Measurements from ENCODE around the gene KRTAP5-3. TPM values are rescaled to one million over a fixed set of nuclear protein-coding genes. Genes with fewer than 3 reads are reported as not detected.

The KRTAP5-3 gene
- total RNA-seq, 1 experiment from 2014 or later = not detected

DNA sequence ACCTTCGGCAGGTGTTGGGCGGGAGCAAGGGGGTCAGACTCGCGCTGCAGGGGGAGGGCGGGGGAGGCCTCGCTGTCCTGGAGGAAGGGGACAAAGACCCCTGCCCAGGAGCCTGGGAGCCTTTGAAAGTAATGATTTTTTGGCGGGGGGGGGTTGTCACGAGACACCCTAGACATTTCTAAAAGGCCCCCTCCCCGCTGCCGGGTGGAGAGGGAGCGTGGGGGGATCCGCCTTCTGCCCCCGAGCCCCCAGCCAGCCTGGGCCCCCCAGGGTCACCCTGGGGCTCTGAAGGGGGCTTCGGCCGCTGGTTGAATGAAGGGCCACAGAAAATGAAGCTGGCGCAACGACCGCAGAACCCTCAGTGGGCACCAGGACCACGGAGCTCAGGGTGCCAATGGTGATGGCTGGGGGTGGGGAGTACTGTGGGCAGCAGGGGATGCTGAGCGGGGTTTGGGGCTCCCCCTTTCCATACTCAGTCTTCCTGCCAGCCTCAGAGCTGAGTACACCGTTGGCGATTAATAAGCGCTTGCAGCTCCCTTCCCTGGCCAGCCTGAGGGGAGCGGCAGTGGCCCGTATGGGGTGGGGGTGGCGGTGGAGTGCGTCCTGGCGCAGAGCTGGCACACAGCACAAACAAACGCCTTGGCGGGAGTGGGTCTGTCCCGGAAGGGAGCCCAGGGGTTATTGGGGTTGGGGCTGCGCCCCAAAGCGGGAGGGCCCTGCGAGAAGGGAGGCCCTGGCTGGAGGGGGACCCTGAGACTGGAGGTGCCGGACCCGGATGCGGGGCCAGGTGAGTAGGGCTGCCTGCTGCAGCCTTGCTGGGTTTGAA lies 35.0 kb downstream of the KRTAP5-3 start:
- in situ Hi-C loops (cut with HindIII; ENCODE audit: low pct_unique_long_range_greater_than_20kb, low sequenced_read_pairs) = no loop called here
- no peak for DNase-seq (ENCODE audit: low read depth, low spot score)

- DNase-seq (ENCODE audit: low read depth, low spot score) = peak; percentile 67
- in situ Hi-C loops (cut with HindIII; ENCODE audit: low pct_unique_long_range_greater_than_20kb, low sequenced_read_pairs) = no loop called here
These were observed 35.8 kb downstream of the KRTAP5-3 start, which contains the start of gene DUSP8 for GRCh38 chr11:1572197-1573076. Gene DUSP8, minus strand, starts transcription at chr11:1572271. Its CDS starts 6,445 bp downstream, at chr11:1565826.

GRCh38 chr11:1571760-1572196 lies 36.5 kb downstream of the KRTAP5-3 start:
- in situ Hi-C loops (cut with HindIII; ENCODE audit: low pct_unique_long_range_greater_than_20kb, low sequenced_read_pairs) = no loop called here
- no peak for DNase-seq (ENCODE audit: low read depth, low spot score)

GRCh38 chr11:1570896-1571759 lies 37.1 kb downstream of the KRTAP5-3 start:
- no peak for DNase-seq (ENCODE audit: low read depth, low spot score)
- in situ Hi-C loops (cut with HindIII; ENCODE audit: low pct_unique_long_range_greater_than_20kb, low sequenced_read_pairs) = no loop called here

DNA sequence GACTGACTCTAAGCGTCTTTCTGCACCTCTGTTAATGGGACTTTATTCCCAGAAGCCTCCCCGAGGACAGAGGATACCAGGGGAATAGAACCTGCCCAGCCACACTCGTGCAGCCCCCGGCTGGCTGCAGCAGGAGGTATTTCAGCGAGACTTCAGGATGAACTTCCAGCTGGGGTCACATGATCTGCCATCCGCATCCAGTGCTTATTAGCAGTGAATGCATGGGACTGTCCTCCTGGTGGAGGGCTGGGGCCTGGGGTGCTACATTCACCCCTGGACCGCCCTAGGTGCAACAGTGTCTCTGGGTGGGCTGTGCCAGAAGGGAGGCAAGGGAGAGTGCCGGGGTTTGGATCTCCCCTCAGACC lies 37.8 kb downstream of the KRTAP5-3 start:
- no peak for DNase-seq (ENCODE audit: low read depth, low spot score)
- in situ Hi-C loops (cut with HindIII; ENCODE audit: low pct_unique_long_range_greater_than_20kb, low sequenced_read_pairs) = no loop called here

DNA sequence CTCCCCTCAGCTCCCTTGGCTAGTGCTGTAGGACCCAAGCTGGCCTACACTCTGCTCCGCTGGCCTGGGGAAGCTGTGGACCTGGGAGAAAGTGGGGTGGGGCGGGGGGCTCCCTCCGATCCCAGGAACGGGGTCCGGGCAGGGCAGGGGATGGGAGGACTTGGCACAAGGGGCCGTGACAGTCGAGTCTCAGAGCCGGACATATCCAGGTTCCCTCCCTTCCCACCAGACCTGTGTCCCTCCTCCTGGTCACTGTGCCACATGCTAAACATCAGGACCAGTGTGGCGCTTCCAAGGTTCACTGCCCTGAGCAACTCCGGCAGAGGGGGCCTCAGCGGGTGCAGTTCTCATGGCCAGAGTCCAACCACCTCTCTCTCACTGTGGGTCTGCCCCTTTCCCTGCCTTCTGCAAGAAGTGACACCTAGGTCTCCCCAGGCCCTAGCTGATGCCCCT lies 38.2 kb downstream of the KRTAP5-3 start:
- no peak for DNase-seq (ENCODE audit: low read depth, low spot score)
- in situ Hi-C loops (cut with HindIII; ENCODE audit: low pct_unique_long_range_greater_than_20kb, low sequenced_read_pairs) = no loop called here

DNA sequence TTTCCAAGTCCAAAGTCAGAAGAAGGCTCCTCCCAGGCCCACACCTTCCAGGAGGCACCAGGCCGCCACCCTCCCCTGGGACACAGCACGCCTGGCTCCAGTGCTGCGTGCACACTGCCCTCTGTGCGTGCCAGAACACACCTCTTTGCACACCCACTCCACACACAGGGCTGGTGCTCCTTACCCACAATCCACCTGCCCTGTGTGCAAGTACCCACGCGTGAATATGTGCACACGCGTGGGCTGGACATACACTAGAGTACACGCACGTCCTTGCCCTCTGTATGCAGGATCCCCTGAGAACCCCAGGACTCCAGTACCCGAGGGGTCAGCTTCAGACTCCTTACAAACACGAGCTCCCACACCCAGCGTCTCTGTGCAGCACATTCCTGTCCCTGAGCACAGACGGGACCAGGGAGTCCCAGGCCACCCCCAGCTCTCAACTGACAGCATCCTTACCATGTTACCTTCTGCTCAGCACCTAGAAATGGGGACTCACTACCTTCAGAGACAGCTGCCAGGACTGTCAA lies 38.9 kb downstream of the KRTAP5-3 start:
- no peak for DNase-seq (ENCODE audit: low read depth, low spot score)
- in situ Hi-C loops (cut with HindIII; ENCODE audit: low pct_unique_long_range_greater_than_20kb, low sequenced_read_pairs) = no loop called here

- DNase-seq (ENCODE audit: low read depth, low spot score) = no peak
- in situ Hi-C loops (cut with HindIII; ENCODE audit: low pct_unique_long_range_greater_than_20kb, low sequenced_read_pairs) = no loop called here
These were observed 39.8 kb downstream of the KRTAP5-3 start for GRCh38 chr11:1568441-1568911.

GRCh38 chr11:1567721-1568100 lies 40.6 kb downstream of the KRTAP5-3 start:
- in situ Hi-C loops (cut with HindIII; ENCODE audit: low pct_unique_long_range_greater_than_20kb, low sequenced_read_pairs) = no loop called here
- no peak for DNase-seq (ENCODE audit: low read depth, low spot score)

- no peak for DNase-seq (ENCODE audit: low read depth, low spot score)
- in situ Hi-C loops (cut with HindIII; ENCODE audit: low pct_unique_long_range_greater_than_20kb, low sequenced_read_pairs) = no loop called here
These were observed 41.1 kb downstream of the KRTAP5-3 start for GRCh38 chr11:1567052-1567720.

DNA sequence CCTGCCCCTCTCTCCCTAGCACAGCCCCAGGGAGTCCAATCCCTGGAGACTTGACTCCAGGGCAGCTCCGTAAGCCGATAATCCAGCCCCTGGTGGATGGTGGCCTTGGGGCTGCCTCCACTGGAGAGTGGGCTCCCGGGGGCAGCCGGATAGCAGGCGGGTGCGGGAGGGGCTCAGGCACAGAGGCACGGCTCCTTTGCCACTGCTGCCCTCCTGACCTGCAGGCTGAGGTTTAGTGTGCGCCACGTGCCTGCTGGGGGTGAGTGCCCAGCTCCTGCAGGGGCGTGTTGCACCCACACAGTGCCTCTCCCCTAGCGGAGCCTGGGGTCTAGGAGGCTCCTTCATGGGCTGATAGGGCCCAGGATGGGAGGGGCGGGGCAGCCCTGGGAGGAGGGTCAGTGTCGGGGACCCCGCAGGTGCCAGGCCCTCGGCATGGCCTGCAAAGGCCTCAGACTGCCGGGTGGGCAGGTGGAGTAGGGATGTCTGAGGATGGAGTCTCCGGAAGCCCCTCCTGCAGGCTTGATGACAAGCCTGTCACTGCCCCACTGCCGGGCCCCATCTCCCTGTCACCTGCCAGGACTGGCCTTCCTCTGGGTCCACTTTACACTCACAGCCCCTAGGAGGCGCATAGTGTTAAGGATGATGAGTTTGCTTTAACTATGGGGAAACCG lies 41.7 kb downstream of the KRTAP5-3 start:
- no peak for DNase-seq (ENCODE audit: low read depth, low spot score)
- in situ Hi-C loops (cut with HindIII; ENCODE audit: low pct_unique_long_range_greater_than_20kb, low sequenced_read_pairs) = no loop called here

DNA sequence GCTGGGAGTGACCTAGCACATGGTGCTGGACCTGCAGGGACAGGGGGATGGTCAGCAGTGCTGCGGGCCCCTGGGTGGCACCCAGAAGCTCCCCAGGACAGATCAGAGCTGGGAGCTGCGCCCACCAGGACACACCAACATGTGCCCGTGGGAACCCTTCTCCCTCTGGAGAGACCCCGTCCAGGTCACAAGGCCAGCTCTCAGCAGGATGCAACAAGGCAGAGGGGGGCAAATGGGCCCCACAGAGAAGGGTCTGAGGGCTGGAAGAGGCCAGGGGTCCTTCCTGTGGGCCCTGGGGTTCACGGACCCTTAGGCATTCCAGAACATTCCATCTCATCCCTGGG lies 42.4 kb downstream of the KRTAP5-3 start:
- in situ Hi-C loops (cut with HindIII; ENCODE audit: low pct_unique_long_range_greater_than_20kb, low sequenced_read_pairs) = no loop called here
- DNase-seq (ENCODE audit: low read depth, low spot score) = no peak

GRCh38 chr11:1565173-1565903 lies 42.9 kb downstream of the KRTAP5-3 start:
- in situ Hi-C loops (cut with HindIII; ENCODE audit: low pct_unique_long_range_greater_than_20kb, low sequenced_read_pairs) = no loop called here

DNA sequence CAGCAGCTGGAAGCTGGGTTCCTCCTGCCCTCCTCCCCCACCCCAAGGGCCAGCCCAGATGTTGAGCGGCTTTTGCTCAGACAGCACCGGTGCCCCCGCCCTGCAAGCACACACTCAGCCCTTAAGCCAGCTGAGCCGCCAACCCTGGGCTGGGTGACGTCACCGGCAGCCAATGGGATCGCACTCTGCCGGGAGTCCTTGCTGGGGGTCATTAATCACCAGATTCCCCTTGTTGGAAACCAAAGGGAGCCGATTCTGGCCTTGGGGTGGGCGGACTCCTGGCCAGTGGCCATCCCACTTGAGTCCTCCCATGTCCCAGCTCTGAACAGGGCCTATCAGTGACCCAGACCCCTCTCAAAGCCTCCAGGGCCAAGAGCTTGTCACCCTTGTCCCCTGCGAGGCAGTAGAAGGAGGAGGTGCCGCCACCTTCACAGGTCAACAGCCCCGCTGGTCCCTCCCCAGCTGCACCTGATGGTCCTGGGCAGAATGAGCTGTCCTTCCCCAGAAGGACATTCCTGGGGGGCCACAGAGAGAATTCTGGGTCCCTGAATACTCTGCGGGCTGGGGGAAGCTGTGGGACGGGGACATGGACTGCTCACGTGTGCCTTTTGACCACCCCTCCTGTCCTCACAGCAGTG lies 43.6 kb downstream of the KRTAP5-3 start:
- in situ Hi-C loops (cut with HindIII; ENCODE audit: low pct_unique_long_range_greater_than_20kb, low sequenced_read_pairs) = no loop called here

More at GRCh38 chr11:1565173-1565903, 42.9 kb downstream of the KRTAP5-3 start:
- no peak for DNase-seq (ENCODE audit: low read depth, low spot score)

DNA sequence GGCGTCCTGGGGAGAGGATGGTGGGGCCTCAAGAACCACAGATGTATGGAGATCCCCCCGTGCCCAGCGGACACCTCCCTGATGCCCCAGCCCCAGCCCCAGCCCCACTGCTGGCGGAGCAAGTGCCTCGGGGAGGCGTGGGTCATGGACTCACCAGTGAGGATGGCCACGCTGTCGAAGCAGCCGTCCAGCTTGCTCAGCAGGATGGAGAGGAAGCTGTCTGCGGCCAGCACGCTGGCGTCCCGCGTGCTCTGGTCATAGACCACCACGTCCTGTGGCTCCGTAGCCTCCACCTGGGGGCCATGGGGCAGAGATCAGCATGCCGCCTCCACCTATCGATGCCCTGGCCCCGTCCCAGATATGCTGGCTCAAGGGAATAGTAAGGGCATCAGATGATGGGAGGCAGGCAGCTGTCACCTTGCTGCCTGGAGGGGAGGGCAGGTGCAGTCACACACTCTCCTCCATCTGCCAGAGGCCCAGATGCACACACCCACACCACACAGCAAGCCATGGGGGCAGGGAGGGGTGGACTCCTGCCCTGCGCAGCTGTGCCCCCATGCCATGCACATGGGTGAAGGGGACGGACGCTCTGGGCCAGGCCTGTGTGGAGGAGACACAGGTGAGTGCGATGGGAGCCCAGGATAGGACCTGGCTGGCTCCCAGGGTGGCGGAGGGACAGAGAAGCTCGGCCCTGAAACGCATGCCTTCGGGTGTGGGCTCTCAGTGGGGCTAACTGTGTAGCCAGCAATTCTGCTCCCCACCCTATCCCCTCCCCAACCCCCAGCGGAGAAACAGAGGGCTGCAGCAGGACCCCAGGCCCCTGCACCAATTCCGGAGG lies 44.3 kb downstream of the KRTAP5-3 start:
- no peak for DNase-seq (ENCODE audit: low read depth, low spot score)
- in situ Hi-C loops (cut with HindIII; ENCODE audit: low pct_unique_long_range_greater_than_20kb, low sequenced_read_pairs) = no loop called here

More for the DNA sequence above, 43.6 kb downstream of the KRTAP5-3 start:
- DNase-seq (ENCODE audit: low read depth, low spot score) = no peak
